ENCODE results near the gene SLC2A6.

SLC2A6 gene

GRCh38 chr9:133524679-133525228, 45.9 kb upstream of the SLC2A6 start, which contains the start of gene MYMK:
Gene MYMK (minus strand): TSS chr9:133524959. CDS start chr9:133524844, 115 bp downstream.
- Histone ChIP-seq H3K27me3 (ENCODE audit: insufficient read depth, low read depth, severe bottlenecking) (no peaks in the 10 kb centered on the region), H3K36me3 (no peaks in the 10 kb centered on the region), H3K4me3 (ENCODE audit: low read depth, low read length) (no peak within 1 kb of the TSS), H3K27ac (peak within 1 kb of the TSS; percentile 89), H3K9me3 (ENCODE audit: severe bottlenecking) (no peaks in the 10 kb centered on the region)
- no peak for DNase-seq
- TF ChIP-seq CTCF (IDR thresholded peaks at IDR 0.05; ENCODE audit: low read depth, low read length): no peak

GRCh38 chr9:133524146-133524545, 45.2 kb upstream of the SLC2A6 start:
- DNase-seq: no peak
- no peaks in the 10 kb centered on the region for H3K27me3 ChIP-seq (ENCODE audit: insufficient read depth, low read depth, severe bottlenecking)
- no peak for TF ChIP-seq CTCF (IDR thresholded peaks at IDR 0.05; ENCODE audit: low read depth, low read length)
- H3K4me3 ChIP-seq (ENCODE audit: low read depth, low read length): no peak overlapping the region
- no peaks in the 10 kb centered on the region for H3K36me3 ChIP-seq
- H3K27ac ChIP-seq: peak overlapping the region; percentile 25
- H3K9me3 ChIP-seq (ENCODE audit: severe bottlenecking): no peaks in the 10 kb centered on the region

- Histone ChIP-seq H3K4me3 (ENCODE audit: low read depth, low read length) (no peak overlapping the region), H3K36me3 (no peaks in the 10 kb centered on the region), H3K27me3 (ENCODE audit: insufficient read depth, low read depth, severe bottlenecking) (no peaks in the 10 kb centered on the region), H3K9me3 (ENCODE audit: severe bottlenecking) (no peaks in the 10 kb centered on the region), H3K27ac (no peak overlapping the region; the same call in 1 of the 2 replicates)
- DNase-seq: no peak
- TF ChIP-seq CTCF (IDR thresholded peaks at IDR 0.05; ENCODE audit: low read depth, low read length): peak; percentile 3; the same call in 1 of the 2 replicates
These were observed 44.2 kb upstream of the SLC2A6 start for GRCh38 chr9:133523106-133523505.

GRCh38 chr9:133522073-133522910, 43.4 kb upstream of the SLC2A6 start:
- peak overlapping the region; percentile 23 for H3K27ac ChIP-seq
- H3K27me3 ChIP-seq (ENCODE audit: insufficient read depth, low read depth, severe bottlenecking): no peaks in the 10 kb centered on the region
- no peak for DNase-seq
- no peaks in the 10 kb centered on the region for H3K9me3 ChIP-seq (ENCODE audit: severe bottlenecking)
- no peak for TF ChIP-seq CTCF (IDR thresholded peaks at IDR 0.05; ENCODE audit: low read depth, low read length)
- no peaks in the 10 kb centered on the region for H3K36me3 ChIP-seq
- H3K4me3 ChIP-seq (ENCODE audit: low read depth, low read length): no peak overlapping the region

- Histone ChIP-seq H3K27ac (peak overlapping the region; percentile 23), H3K9me3 (ENCODE audit: severe bottlenecking) (no peaks in the 10 kb centered on the region), H3K27me3 (ENCODE audit: insufficient read depth, low read depth, severe bottlenecking) (no peaks in the 10 kb centered on the region), H3K36me3 (no peaks in the 10 kb centered on the region), H3K4me3 (ENCODE audit: low read depth, low read length) (no peak overlapping the region)
- no peak for TF ChIP-seq CTCF (IDR thresholded peaks at IDR 0.05; ENCODE audit: low read depth, low read length)
- DNase-seq: peak; percentile 67
These were observed 42.5 kb upstream of the SLC2A6 start for GRCh38 chr9:133521122-133522072.

All from WERI-Rb-1 (cell line).